Measurements from ENCODE around the gene KIRREL3.

KIRREL3 gene

DNA sequence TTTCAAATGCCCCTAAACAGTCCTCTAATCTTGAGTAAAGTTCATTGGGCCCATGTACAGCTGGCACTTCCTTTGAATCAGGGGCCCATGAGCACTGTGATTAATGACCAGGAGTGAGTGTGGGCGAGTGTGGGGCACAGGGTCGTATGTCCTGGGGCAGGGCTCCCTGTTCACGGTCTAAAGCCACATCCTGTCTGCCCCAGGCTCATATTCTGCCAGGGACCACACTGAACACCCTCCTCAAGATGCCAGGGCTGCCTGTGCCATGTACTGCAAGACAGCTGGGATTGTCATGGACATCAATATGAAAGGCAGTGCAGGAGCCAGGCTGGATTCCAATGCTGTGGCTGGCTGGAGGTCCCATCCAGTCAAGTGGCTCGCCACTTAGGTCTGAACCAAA lies 130.5 kb downstream of the KIRREL3 start:
- no peak for DNase-seq (ENCODE audit: low read depth)

DNA sequence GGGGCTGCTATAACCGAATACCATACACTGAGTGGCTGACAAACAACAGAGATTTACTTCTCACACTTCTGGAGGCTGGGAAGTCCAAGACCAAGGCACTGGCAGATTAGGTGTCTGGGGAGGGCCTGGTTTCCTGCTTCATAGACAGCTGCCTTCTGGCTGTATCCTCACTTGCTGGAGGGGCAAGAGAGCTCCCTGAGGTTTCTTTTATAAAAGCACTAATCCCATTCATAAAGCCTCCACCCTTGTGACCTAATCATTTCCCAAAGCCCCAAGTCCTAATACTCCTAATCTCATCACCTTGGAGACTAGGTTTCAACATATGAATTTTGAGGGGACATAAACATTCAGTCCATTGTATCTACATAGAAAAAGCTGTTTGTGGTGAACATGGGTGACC lies 131.8 kb downstream of the KIRREL3 start:
- no peak for DNase-seq (ENCODE audit: low read depth)

DNA sequence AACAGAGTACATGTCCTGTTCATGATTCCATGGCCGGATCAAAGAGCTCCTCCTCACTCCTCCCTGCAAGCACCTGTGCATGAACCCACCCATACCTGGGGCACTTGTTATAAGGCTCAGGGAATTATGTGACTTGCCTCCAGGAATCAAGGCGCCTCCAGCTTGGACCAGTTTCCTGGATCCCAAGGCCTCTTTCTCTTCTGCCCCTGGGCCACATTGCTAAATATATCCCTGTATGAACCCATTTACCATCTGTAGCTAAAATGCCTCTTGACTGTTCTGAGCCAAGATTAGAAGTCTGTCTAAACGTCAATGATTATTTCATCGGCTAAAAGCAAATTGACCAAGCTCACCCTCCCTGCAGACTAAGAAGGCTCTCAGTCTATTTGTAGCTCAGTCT lies 135.6 kb downstream of the KIRREL3 start:
- no peak for DNase-seq (ENCODE audit: low read depth)

DNA sequence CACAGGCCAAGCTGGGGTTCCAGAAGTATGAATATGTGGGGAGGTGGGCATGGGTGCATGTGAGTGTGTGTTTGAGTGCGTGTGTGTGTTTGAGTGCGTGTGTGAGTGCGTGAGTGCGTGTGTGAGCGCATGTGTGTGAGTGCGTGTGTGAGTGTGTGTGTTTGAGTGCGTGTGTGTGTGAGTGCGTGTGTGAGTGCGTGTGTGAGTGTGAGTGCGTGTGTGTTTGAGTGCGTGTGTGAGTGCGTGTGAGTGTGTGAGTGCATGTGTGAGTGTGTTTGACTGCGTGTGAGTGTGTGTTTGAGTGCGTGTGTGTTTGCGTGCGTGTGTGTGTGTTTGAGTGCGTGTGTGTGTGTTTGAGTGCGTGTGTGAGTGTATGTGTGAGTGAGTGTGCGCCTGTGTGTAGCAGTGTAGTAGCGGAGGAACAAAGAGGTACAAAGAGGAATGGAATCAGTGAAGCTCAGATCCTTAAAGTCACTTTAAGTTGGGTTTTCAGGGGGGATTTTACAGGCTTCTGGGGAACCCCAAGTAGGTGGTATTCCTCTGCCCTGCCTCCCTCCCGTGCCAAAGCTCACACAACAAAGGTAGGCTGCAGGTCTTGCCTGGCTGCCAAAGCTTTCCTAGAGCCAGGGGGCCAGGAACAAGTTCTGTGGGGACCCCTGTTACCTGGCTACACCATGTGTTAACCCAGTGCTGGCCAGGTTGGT lies 137.1 kb downstream of the KIRREL3 start:
- DNase-seq (ENCODE audit: low read depth): no peak

DNA sequence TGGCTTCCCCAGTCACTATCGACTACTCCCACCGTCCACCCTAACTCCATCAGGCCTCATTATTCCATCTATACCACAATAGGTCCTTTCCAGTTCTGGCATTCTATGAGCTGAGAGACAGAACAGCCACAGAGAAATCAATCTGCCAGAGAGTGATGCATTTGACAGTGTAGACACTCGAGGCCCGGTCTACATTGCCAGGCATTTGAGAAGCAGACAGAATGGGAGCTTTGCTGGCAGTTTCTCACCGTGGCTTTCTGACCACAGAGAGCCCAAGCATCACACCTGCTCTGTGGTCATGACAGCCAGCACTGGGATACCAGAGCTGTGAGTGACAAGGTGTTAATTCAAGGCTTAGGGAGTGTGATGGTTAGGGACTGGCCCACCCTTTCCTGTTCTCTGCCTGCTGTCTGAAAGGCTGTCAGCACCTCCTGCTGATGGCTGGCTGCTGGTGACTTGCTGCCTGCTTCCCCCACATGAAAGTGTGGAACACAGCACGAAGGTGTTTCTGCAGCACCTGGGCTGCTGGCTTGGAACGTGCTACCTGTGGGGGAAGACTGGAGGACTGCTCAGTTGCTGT lies 137.8 kb downstream of the KIRREL3 start:
- no peak for DNase-seq (ENCODE audit: low read depth)

DNA sequence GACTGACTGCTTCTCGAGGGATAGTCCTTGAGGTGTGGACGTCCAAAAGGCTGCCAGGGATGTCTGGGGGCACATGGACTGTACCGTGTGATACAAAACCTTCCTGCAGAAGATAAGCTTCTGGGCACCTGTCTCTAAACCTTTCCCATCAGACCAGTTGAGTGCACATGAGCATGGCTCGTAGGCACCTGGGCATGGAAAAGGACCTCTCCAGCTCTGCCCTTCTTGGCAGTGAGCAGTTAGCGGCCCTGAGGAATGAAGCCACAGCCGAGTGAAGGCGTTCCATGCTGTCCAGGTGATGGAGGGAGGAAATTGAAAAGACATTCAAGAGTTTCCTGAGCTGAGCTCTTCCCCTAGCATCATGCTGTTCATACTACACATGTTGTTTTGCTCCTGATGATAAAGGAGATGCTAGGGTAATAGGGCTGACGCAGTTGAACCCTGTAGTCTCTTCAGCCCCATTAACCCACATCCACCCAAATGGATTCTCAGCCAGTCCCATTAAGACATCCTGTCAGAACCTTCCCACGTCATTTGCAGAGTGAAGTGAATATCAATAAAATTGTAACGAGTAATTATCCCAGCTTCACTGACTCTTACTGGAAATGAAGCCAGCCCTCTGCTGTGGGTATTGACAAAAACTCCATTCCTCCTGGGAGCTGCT lies 138.6 kb downstream of the KIRREL3 start:
- DNase-seq (ENCODE audit: low read depth): no peak

DNA sequence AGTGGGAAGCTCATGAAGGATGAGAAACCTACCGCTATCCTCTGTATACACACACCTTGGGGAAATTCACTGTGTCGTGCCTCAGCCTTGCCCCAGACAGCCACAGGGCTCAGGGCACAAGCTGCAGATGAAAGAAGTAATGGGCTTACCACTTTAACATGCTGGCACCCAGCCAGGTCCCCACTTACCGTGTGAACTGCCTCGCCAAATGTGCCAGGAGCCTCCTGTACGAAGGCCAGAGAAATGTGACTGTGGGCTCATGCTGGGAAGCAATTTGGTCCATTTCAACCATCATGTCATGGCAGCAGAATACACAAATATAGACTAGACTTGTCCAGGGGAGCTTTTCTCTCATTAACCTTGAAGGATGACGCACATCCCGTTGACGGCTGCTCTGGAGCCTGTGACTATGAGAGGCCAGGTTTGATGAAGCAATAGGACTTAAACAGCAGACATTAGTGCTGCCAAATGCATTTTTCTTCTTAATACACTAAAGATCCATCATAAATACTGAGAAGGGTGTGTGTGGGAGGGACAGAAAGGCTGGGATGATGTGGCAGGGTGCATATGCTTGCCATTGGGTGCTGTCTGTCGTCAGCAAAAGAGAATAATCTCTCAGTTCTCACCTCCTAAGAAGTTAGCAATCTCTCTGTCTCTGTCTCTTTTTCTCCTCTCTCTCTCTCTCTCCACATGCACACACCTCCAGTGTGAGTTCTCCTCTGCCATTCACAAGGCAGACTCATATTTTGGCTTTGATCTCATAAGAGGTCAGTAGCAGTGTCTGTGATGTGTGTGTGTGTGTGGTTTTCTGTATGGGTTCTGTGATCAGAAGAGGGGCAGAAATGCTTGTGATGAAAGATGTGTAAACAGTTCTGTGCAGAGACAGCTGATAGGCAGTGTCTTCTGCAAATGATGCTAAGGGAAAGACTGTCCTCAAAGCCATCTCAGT lies 142.4 kb downstream of the KIRREL3 start:
- no peak for DNase-seq (ENCODE audit: low read depth)

DNA sequence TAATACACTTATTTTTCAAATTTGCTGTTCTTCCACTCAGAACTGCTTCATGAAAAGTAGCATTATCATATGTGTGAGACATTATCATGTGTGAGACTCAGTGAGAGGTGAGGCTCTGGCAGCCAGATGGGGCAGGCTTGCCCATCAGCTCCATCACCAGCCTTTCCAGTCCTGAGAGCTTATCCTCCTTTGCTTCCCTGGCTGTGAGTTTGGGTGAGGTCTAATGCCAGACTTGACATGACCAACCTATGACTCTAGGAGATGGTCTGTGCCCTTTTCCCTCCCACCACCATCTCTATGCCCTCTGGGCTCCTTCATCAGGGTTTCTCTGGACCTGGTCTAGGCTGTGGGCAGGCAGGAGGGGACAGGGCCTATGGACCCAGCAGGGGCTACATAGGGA lies 145.0 kb downstream of the KIRREL3 start:
- no peak for DNase-seq (ENCODE audit: low read depth)

DNA sequence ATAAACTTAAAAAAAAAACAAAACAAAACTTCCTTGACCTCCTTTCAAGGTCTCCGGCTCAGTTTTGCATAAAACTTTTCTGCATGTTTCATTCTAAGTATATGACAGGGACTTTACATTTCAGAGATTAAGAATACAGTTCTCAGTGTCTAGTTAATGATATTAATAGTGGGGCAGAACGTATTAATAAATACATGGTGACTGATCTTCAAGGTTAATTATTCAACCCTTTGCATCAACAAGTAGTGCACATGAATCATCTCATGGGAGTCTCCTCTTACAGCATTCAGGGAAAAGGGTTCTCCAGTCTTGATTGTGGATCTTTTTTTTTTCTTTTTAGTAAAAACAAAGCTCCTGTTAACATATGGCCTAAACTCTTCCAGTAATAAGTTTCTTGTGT lies 146.8 kb downstream of the KIRREL3 start:
- DNase-seq (ENCODE audit: low read depth): no peak

DNA sequence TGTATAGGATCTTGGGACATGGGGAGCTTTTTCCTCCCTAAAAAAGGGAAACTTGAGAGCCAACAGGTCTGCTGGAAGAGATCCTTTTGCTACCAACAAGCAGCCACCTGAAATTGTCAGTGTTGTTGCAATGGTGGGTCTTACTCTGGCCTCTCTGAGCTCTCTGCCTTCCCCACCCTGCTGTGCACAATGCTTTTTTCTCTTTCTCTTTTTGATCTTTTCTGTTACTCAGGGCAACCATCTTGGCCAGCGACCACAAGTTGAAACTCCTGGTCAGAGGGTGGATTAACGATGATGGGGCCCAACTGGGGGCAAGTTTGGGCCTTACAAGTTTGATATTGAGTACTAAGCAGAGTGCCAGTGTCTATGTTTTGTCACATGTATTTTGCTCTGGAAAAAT lies 155.8 kb downstream of the KIRREL3 start:
- DNase-seq (ENCODE audit: low read depth): no peak

DNA sequence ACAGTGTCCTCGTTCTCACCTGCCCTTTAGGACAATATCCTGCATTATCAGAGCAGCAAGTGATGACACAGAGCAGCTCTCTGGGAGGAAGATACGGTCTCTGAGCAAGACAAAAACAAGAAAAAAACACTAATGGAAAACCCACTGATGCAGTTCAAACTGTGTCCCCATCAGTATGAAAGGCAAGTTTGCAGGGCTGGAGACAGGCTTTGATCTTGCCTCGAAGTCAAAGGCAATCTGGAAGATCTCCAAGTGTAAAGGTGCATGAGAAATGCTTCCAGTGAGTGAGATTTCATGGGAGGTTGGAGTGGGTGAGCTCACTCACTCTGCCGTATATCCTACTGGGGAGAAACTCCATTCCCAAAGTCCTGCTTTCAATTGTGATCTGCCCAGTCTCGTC lies 157.5 kb downstream of the KIRREL3 start:
- DNase-seq (ENCODE audit: low read depth): no peak

DNA sequence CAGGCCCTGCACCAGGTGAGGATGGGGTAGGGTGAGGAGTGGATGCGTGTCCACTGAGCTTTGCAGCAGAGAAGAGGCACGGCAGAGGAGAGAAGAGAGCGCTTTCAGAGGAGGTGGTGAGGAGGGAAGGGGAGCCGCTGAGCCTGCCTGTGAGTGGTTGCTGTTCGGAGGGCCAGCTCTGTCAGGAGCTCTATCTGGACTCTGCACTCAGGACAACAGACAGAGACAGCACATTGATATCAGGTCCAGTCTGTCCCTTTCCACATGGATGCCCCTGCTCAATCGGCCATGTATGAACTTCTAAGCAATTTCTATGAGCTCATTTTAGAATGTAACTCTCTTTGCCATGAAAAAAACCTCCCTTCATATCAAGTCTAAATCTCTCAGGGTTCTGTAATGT lies 158.6 kb downstream of the KIRREL3 start:
- DNase-seq (ENCODE audit: low read depth): no peak

DNA sequence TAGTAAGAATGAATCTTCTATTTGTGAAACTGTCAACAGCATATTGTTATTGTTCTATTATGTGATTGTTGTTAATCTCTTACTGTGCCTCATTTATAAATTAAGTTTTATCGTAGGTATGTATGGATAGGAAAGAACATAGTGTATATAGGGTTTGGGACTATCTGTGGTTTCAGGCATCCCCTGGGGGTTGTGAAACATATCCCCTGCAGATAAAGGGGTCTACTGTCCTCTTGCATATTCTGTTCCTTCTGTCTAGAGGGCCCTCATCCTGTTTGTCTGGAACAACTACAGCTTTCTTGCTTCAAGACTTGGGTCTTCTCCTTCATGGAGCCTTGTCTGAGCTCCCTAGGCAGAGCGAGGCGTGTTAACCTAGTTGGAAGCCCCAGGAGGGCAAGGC lies 159.6 kb downstream of the KIRREL3 start:
- DNase-seq (ENCODE audit: low read depth): no peak

DNA sequence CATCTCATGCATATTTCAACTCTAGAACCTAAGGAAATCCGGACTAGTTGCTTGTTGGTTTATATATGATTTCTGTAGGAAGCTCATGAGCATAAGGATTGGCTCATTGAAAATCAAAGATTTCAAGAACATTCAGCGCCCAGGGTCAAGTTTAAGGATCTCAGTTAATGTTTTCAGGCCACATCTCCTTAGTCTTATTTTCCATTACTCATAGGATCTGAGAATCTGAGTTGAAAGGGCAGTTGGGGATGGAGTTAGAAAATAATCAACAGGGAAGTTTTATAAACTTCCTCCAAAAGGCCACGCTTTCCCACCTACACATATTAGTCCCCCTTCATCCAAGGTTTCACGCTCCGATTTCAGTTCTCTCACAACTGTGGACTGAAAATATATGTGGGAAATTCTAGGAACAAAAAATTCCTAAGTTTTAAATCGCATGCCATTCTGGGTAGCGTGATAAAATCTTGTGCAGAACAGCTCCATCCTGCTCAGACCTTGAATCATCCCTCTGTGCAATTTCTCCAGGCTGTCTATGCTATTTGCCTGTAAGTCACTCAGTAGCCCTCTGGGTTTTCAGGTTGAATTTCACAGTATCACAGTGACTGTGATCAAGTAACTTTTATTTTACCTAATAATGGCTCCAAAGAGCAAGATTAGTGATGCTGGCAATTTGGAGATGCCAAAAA lies 160.2 kb downstream of the KIRREL3 start:
- no peak for DNase-seq (ENCODE audit: low read depth)

DNA sequence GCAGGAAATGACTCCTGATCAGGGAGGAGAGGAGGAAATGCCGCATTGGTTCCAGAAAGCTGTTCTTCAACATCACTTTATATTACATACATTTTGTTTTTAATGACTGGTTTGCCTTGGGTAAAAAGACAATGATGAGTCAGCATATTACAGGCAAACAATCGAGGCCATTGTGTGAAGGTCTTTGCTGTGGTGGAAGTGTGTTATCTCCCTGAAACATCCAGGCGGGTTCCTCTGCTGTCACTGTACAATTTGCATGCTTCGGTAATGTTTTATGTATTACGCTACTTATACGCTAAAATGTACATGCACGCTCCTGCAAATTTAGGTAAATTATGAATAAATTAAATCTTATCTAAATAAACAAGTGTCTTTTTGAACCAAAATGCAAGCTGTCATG lies 161.1 kb downstream of the KIRREL3 start:
- no peak for DNase-seq (ENCODE audit: low read depth)

DNA sequence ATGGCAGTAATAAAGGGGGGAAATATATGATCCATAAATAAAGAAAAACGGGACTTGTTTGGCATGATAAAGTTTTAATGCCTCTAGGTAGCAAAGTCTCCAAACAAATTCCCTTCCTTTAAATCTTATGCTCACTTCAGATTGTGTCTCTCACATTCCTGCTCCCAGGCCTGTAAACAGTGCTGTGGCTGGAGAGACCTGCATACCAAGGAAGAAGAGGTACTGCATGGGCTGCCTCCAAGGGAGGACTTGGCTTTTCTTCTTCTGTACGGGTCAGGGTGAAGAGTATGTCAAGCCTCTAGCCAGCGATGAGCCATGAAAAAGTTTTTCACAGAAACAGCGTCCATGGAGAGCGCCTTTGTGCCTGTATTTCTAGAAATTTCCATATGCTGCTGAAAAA lies 161.8 kb downstream of the KIRREL3 start:
- no peak for DNase-seq (ENCODE audit: low read depth)

DNA sequence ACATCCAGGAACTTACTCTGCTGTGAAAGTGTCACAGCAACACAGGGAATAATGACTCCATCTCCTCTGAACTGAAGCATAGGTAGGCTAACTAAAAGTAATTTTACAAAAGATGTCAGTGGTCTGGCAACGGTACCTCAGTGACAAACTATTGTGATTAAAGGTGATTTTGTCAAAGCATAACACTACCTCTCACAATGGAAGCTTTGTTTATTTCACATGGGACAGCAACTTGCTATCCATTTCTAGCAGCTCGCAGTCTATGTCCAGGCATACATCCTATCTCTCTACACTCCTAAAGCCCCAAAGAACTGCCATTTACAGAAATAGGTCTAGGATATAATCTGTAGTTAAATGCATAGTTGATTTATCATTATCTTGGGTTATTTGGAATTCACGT lies 163.0 kb downstream of the KIRREL3 start:
- DNase-seq (ENCODE audit: low read depth): no peak

DNA sequence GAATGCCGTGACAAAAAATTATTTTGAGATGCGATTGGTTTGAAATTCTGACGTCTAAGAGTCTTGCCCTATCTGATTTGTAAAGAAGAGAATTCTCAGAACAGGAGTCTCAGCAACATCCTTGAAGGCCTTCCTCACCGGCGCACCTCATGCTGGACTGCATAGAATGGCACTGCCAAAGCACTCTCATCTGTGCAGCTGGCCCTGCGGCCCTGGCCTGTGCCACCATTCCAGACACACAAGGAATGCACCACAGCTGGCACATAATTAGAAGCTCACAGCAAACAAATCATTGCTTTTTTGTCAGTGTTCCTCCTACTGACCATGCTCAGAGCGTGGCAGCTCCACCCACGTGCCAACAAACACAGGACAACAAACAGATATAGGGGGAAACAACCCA lies 166.0 kb downstream of the KIRREL3 start:
- DNase-seq (ENCODE audit: low read depth): no peak

DNA sequence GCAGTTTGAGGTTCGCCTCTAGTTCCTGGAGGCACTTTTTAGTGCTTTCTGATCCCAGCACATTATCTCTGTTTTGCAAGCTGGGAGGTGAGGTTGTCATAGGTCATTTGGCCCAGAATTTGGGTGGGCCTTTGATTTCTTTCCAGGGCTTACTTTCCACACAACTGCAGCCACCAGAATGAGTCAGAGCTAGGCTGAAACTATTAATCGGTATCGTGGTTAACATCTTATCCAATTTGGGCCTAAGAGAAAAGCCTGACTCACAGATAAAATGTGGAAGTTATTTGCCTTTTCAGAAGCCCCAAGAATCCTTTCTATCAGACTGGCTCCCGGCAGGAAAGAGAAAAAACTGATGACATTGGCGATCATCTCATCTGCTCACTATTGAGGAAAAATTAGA lies 166.4 kb downstream of the KIRREL3 start:
- DNase-seq (ENCODE audit: low read depth): no peak

DNA sequence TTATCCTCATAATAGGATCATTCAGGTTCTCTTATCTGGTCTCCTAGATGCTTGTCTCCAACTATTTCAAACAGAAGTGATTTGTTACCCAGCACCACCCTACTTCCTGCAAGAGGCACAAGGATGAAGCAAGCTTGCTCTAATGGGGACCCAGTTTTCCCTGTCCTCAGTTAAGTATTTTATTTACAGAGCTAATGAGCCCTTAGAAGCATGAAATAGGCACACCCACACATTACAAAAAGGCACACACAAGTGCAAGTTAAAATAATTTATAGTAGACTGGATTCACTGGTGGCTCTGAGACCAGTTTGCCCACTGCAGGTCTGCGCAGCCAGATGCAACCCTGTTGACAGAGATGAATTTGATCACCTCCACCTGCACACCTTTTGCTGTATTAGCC lies 167.5 kb downstream of the KIRREL3 start:
- no peak for DNase-seq (ENCODE audit: low read depth)

DNA sequence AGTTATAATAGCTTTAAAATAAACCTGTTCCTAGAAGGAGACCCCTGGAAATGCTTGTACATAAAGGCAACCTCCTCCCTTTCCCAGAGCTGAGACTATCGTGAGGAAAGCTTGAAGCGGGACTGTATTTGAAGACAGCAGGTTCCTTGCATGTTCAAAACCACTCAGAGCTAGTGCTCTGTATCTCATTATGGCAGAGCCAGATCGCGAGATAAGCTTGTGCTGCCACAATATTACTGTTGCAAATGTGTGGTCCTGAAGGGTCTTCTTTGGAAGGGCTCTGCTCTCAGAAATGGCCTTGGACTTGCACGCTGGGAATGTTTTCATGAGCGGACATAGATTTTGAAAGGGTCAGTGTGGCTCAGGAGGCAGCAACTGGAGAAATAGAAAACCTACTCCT lies 168.2 kb downstream of the KIRREL3 start:
- no peak for DNase-seq (ENCODE audit: low read depth)

DNA sequence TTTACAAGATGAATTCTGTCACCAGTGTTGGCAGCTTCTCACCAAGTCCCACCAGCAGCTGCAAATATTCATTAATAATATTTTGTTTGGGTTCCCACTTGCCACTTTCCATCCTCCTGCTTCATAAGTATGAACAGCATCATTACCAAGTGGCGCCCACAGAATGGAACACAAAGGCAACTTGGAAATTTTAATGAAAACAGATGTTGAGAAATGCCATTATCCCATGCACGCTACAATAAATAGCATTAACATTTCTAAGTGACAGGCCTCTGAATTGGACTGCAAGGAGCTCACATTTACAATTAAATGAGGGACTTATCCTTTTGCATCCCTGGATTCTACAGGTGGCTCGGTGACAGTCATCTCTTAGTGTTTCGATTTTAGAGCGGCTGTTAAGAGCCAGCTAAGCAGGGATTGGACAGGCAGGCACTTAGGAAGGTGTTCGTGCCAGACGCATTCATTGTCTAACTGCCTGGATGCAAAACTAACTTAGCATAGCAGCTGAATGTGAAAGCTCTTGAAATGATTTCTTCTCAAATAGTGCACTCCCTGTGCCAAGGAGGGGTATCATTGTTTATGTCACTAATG lies 170.3 kb downstream of the KIRREL3 start:
- DNase-seq (ENCODE audit: low read depth): no peak

All from activated T-helper 1 cell treated with Interleukin-2 at 50 U/mL for 16 hours (primary cell).